Measurements from ENCODE around the gene PPP2R5B.

DNA sequence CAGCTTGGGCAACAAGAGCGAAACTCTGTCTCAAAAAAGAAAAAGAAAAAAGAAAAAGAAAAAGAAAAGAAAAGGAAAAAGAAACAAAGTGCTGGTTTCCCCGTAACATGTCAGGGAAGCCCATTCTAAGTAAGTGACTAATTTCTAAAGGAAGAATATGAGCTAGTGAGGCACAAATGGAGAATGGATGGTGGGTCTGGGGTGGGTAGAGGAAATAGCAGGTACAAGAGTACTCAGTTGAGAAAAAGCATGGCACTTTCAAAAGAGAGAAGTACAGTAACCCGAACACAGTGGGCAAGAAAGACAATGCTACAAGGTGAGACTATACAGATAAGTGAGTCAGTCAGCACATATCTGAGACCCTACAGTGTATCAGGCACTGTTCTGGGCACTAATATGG is 42.9 kb downstream of the PPP2R5B start:
- TF ChIP-seq YY1 (IDR thresholded peaks at IDR 0.05; ENCODE audit: insufficient read depth, insufficient read length): no peak
- no peak for TF ChIP-seq SUZ12 (IDR thresholded peaks at IDR 0.05; ENCODE audit: extremely low read depth, insufficient read depth, insufficient read length)
- TF ChIP-seq ZNF274 (IDR thresholded peaks at IDR 0.05; ENCODE audit: low read depth, low read length): no peak

All from NT2/D1 (cell line).